ENCODE results near the gene USP40. TPM values are rescaled to one million over a fixed set of nuclear protein-coding genes. Genes with fewer than 3 reads are reported as not detected.

USP40 gene
- total RNA-seq, 4 donors from 2014 or later = 18.7 to 32.8 (median 23.0) TPM

GRCh38 chr2:233486778-233487552 lies 79.6 kb downstream of the USP40 start:
- 38 to 43% methylated on average over 4 of the region's 4 CpGs for WGBS, 2 donors
- peaks cover 0 to 53% (median 18%) of the 10 kb centered on the region in 3 donors for H3K36me3 ChIP-seq
- H3K4me3 ChIP-seq = no peak overlapping the region
- no peaks in the 10 kb centered on the region for H3K27me3 ChIP-seq
- H3K9me3 ChIP-seq = no peaks in the 10 kb centered on the region
- H3K27ac ChIP-seq = peak overlapping the region in 3 of 4 donors; percentile 60 to 77 (median 66)
- peaks cover 15 to 71% (median 49%) of the 10 kb centered on the region in 3 donors for H3K4me1 ChIP-seq
- DNase-seq = no peak
- intact Hi-C loops (cut with DNase I) = no loop called here
- TF ChIP-seq POLR2A (IDR thresholded peaks at IDR 0.05) = no peak
- TF ChIP-seq, protein P1, sequence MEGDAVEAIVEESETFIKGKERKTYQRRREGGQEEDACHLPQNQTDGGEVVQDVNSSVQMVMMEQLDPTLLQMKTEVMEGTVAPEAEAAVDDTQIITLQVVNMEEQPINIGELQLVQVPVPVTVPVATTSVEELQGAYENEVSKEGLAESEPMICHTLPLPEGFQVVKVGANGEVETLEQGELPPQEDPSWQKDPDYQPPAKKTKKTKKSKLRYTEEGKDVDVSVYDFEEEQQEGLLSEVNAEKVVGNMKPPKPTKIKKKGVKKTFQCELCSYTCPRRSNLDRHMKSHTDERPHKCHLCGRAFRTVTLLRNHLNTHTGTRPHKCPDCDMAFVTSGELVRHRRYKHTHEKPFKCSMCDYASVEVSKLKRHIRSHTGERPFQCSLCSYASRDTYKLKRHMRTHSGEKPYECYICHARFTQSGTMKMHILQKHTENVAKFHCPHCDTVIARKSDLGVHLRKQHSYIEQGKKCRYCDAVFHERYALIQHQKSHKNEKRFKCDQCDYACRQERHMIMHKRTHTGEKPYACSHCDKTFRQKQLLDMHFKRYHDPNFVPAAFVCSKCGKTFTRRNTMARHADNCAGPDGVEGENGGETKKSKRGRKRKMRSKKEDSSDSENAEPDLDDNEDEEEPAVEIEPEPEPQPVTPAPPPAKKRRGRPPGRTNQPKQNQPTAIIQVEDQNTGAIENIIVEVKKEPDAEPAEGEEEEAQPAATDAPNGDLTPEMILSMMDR (IDR thresholded peaks at IDR 0.05) = no peak

DNA sequence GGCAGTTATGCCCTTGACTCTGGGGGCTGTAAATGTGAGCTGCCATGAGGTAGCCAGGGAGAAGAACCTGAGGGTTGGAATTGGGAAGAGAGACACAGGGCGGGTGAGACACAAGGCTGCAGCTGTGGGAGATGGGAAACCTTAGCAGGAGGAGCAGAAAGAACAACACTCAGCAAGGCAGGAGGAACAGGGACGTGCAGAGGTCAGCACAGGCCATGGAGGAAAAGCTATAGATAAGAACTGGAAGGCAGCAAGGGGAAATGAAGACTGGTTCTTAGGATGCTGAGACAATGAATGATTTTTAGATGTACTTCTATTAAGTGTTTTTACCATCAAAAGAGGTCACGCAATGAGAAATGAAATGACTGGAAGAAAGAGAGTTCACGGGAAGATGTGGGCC lies 80.2 kb downstream of the USP40 start:
- WGBS, 2 donors = 77 to 91% methylated on average over 4 of the region's 4 CpGs
- H3K4me1 ChIP-seq = peaks cover 15 to 71% (median 50%) of the 10 kb centered on the region in 3 donors
- intact Hi-C loops (cut with DNase I) = no loop called here
- H3K27me3 ChIP-seq = no peaks in the 10 kb centered on the region
- DNase-seq = no peak
- H3K4me3 ChIP-seq = no peak overlapping the region
- H3K9me3 ChIP-seq = no peaks in the 10 kb centered on the region
- H3K27ac ChIP-seq = peak overlapping the region in 2 of 4 donors; percentile 60 to 66
- H3K36me3 ChIP-seq = peaks cover 0 to 51% (median 18%) of the 10 kb centered on the region in 3 donors
- TF ChIP-seq, protein P1 (IDR thresholded peaks at IDR 0.05) = no peak
- TF ChIP-seq POLR2A (IDR thresholded peaks at IDR 0.05) = no peak

DNA sequence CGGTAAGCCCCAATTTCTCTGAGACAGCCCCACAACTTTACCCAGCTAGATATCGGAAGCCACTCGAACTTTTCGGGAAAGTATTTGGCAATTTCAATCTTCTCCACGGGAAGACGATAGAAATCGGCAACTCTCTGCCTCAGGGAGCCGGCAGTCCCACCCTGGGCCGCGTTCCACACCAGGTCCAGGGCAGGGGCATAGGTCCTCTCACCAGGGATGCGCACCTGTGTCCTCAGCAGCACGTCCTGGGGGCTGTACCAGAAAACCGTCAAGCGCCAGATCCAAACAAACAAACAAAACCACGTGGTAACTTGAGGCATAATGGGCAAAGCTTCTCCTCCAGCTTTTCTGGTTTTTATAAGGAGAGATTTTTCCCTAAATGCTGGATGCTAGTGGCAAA lies 80.9 kb downstream of the USP40 start:
- H3K36me3 ChIP-seq = peaks cover 0 to 54% (median 18%) of the 10 kb centered on the region in 3 donors
- peaks cover 10 to 71% (median 53%) of the 10 kb centered on the region in 3 donors for H3K4me1 ChIP-seq
- no peak overlapping the region for H3K4me3 ChIP-seq
- intact Hi-C loops (cut with DNase I) = no loop called here
- H3K9me3 ChIP-seq = no peaks in the 10 kb centered on the region
- WGBS, 2 donors = 86 to 91% methylated on average over 5 to 12 of the region's 15 CpGs
- no peaks in the 10 kb centered on the region for H3K27me3 ChIP-seq
- H3K27ac ChIP-seq = no peak overlapping the region
- DNase-seq = no peak
- TF ChIP-seq, protein P1 (IDR thresholded peaks at IDR 0.05) = no peak
- TF ChIP-seq POLR2A (IDR thresholded peaks at IDR 0.05) = no peak

GRCh38 chr2:233482616-233483015 lies 84.0 kb downstream of the USP40 start:
- no peak for DNase-seq
- Histone ChIP-seq H3K4me3 (no peak overlapping the region), H3K4me1 (peaks cover 0 to 53% (median 34%) of the 10 kb centered on the region in 3 donors), H3K9me3 (no peaks in the 10 kb centered on the region), H3K27me3 (no peaks in the 10 kb centered on the region), H3K27ac (peak overlapping the region; percentile 56 to 88 (median 78)), H3K36me3 (peaks cover 0 to 79% (median 18%) of the 10 kb centered on the region in 3 donors)
- intact Hi-C loops (cut with DNase I) = no loop called here
- no peak for TF ChIP-seq POLR2A (IDR thresholded peaks at IDR 0.05)
- TF ChIP-seq, protein P1 (IDR thresholded peaks at IDR 0.05) = no peak
- 39 to 72% methylated on average over 3 to 5 of the region's 5 CpGs for WGBS, 2 donors

DNA sequence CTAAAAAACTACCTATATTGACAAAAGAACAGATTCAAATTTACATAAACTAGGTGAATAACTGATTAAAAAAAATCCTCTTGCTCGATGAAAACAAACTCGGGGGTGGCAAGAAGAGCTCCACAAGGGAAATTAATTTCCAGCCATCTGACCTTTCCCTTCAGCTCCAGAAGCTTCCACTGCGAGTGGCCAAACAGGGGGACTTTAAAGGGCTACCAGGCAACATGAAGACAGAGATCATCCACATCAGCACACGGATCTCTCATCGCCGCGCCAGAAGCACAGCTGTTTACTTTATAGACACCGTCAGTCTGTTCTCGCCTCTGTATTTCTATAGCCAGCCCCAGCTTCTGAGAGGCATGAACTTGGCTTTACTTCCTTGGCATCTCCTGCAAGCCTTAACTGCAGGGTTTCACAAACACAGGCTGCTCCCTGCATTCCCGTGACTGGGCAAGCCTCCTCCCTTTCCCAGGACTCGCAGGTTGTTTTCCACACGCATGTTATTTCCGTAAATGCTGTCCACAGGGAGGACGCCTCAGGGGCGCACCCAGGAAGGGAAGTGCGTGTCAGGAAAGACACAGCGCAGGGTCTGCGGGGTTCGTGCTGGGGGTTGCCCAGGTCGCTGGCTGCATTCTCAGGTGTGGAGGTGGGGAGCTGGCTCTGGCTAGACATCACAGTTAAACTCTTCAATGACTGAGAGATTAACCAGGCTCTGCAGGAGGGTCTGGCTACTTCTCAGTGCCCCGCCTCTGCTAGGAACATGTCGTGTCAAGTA lies 85.0 kb downstream of the USP40 start:
- Histone ChIP-seq H3K27me3 (no peaks in the 10 kb centered on the region), H3K4me3 (peak overlapping the region in 3 of 4 donors; percentile 12 to 32 (median 25)), H3K27ac (peak overlapping the region; percentile 71 to 88 (median 78)), H3K9me3 (no peaks in the 10 kb centered on the region), H3K36me3 (peaks cover 5 to 86% (median 25%) of the 10 kb centered on the region in 3 donors), H3K4me1 (peaks cover 0 to 42% (median 23%) of the 10 kb centered on the region in 3 donors)
- WGBS, 2 donors = 33 to 37% methylated on average over 12 to 14 of the region's 22 CpGs
- intact Hi-C loops (cut with DNase I) = no loop called here
- no peak for DNase-seq
- peak in 1 of 4 donors; percentile 17 for TF ChIP-seq POLR2A (IDR thresholded peaks at IDR 0.05)
- TF ChIP-seq, protein P1 (IDR thresholded peaks at IDR 0.05) = no peak
